K562 (cell line): Measurements from ENCODE around the gene RPL15. TPM values are rescaled to one million over a fixed set of nuclear protein-coding genes. Genes with fewer than 3 reads are reported as not detected.

ENCODE experiments used
- ATAC-seq: fragments of 200-7000 bp; cut with Tn5 transposase; 3 replicates; pipeline ENCODE4 v1.9.1; 2020; ENCODE audit warnings: moderate library complexity
- BruUV-seq: library from RNA; stranded (reverse); fragments of 400-500 nt; replicated peaks from 2 replicates; lab custom pipeline; 2021; lab: Mats Ljungman, UMichigan
- CTCF ChIA-PET: fragments of 300-600 bp; formaldehyde crosslinking; extraction: SDS; loops from one replicate; lab custom pipeline; 2021; ENCODE audit warnings: low intra/inter-chr PET ratio; lab: Yijun Ruan, JAX
- POLR2A ChIA-PET: fragments of 300-600, 350-650 bp; sonication (Branson Sonifier 250); formaldehyde crosslinking; extraction: SDS; loops from one replicate; lab custom pipeline; 2021; ENCODE audit warnings: antibody characterized with exemption, inconsistent platforms; lab: Yijun Ruan, JAX
- DNase-seq, 4 experiments: peaks; one replicate each; pipeline versions ENCODE4 v3.0.0 to v3.0.0-alpha.2; 2011 to 2018; ENCODE audit warnings: low spot score in 3 of 4, mixed read lengths in 3 of 4; ENCODE audit errors: extremely low read depth in 1 of 4
- FAIRE-seq: peaks from 2 replicates; lab custom pipeline; 2011; peaks lifted over from hg19 to GRCh38; lab: Jason Lieb, UNC
- H2AFZ ChIP-seq: 2 replicates; pipeline ENCODE4 v1.6.0; 2011; ENCODE audit warnings: low read depth, low read length, control low read depth, inconsistent platforms
- H3K27ac ChIP-seq: fragments of 200-600 bp; 3 replicates; pipeline ENCODE4 v1.8.0; 2011; ENCODE audit warnings: low read depth, mild to moderate bottlenecking, control low read depth, inconsistent platforms, low read length, moderate library complexity, mixed read lengths; ENCODE audit errors: extremely low read depth
- H3K27me3 ChIP-seq, 2 experiments: fragments of 300-600 bp in 1 of 2; 2 replicates in 1 of 2; 3 replicates in 1 of 2; pipeline versions ENCODE4 v1.6.0 to v1.8.0; 2011; ENCODE audit warnings: inconsistent platforms in 2 of 2, low read length in 2 of 2, mild to moderate bottlenecking in 1 of 2, mixed read lengths in 1 of 2, moderate library complexity in 1 of 2; ENCODE audit not compliant: control insufficient read depth in 2 of 2, insufficient read depth in 2 of 2
- H3K36me3 ChIP-seq: fragments of 300-600 bp; 3 replicates; pipeline ENCODE4 v1.8.0; 2011; ENCODE audit warnings: mild to moderate bottlenecking, low read length, inconsistent platforms; ENCODE audit not compliant: control insufficient read depth, insufficient read depth
- H3K4me1 ChIP-seq, 2 experiments: fragments of 200-600 bp in 1 of 2; replicated peaks in 1 of 2; 2 replicates in 1 of 2; 3 replicates in 1 of 2; pipeline versions ENCODE4 v1.5.1 to v1.8.0; 2011; ENCODE audit warnings: inconsistent platforms in 2 of 2, low read length in 2 of 2, mild to moderate bottlenecking in 1 of 2, mixed read lengths in 1 of 2, moderate library complexity in 1 of 2; ENCODE audit not compliant: control insufficient read depth in 2 of 2, insufficient read depth in 2 of 2
- H3K4me2 ChIP-seq: 2 replicates; pipeline ENCODE4 v1.6.1; 2011; ENCODE audit warnings: low read length, control low read depth, inconsistent platforms, mixed read lengths; ENCODE audit not compliant: insufficient read depth
- H3K4me3 ChIP-seq: fragments of 200-600 bp; sonication (generic), shearing (Covaris generic); 2 replicates; pipeline ENCODE4 v1.5.1; 2016; ENCODE audit warnings: control low read depth, inconsistent platforms
- H3K79me2 ChIP-seq: fragments of 200-600 bp; 3 replicates; pipeline ENCODE4 v1.8.0; 2011; ENCODE audit warnings: low read length, inconsistent platforms; ENCODE audit not compliant: control insufficient read depth, insufficient read depth
- H3K9ac ChIP-seq, 2 experiments: 2 replicates each; pipeline versions ENCODE4 v1.6.0 to v1.6.1; 2011; ENCODE audit warnings: low read depth in 2 of 2, low read length in 2 of 2, control low read depth in 1 of 2, inconsistent platforms in 1 of 2, mild to moderate bottlenecking in 1 of 2, mixed read lengths in 1 of 2; ENCODE audit not compliant: insufficient read depth in 1 of 2
- H3K9me1 ChIP-seq: one replicate; pipeline ENCODE4 v1.6.0; 2011; ENCODE audit warnings: inconsistent platforms, mild to moderate bottlenecking, low read length, moderate library complexity; ENCODE audit not compliant: control insufficient read depth, insufficient read depth
- H3K9me3 ChIP-seq: replicated peaks from 2 replicates; pipeline ENCODE4 v1.5.1; 2011; ENCODE audit warnings: low read depth, low read length, inconsistent platforms; ENCODE audit not compliant: control insufficient read depth, insufficient read depth
- H4K20me1 ChIP-seq: replicated peaks from 2 replicates; pipeline ENCODE4 v1.6.1; 2011; ENCODE audit warnings: low read length, inconsistent platforms, mixed read lengths; ENCODE audit not compliant: control insufficient read depth, insufficient read depth
- BACH1 ChIP-seq: fragments of 200-800 bp; sonication (Bioruptor generic); IDR thresholded peaks from 2 replicates; pipeline ENCODE4 v1.6.1; 2016; ENCODE audit warnings: missing genetic modification characterization, missing compliant biosample characterization
- CREM ChIP-seq: IDR thresholded peaks from 2 replicates; pipeline ENCODE4 v1.6.1; 2014; ENCODE audit warnings: antibody characterized with exemption, low read depth
- ELF2 ChIP-seq: fragments of 250-450 bp; sonication (Bioruptor Pico); IDR thresholded peaks from 2 replicates; pipeline ENCODE4 v1.5.0; 2021; ENCODE audit warnings: mild to moderate bottlenecking
- FOXM1 ChIP-seq, 2 experiments: fragments of 450-650 bp in 1 of 2; sonication (generic) in 1 of 2; formaldehyde crosslinking in 1 of 2; IDR thresholded peaks; 2 replicates each; pipeline versions ENCODE4 v1.6.1 to v1.9.0; 2017 to 2022; ENCODE audit warnings: low read depth in 2 of 2, mild to moderate bottlenecking in 2 of 2, missing genetic modification reagents in 1 of 2, moderate library complexity in 1 of 2
- HCFC1 ChIP-seq: IDR thresholded peaks from 2 replicates; pipeline ENCODE4 v1.6.1; 2012; ENCODE audit warnings: low read depth, low read length, improper control_type of control experiment
- JUND ChIP-seq, 2 experiments: IDR thresholded peaks; 2 replicates in 1 of 2; 3 replicates in 1 of 2; pipeline ENCODE4 v1.6.1; 2011; ENCODE audit warnings: borderline replicate concordance in 2 of 2, low read depth in 2 of 2, low read length in 2 of 2, improper control_type of control experiment in 1 of 2, missing biosample characterization in 1 of 2, missing genetic modification characterization in 1 of 2, missing genetic modification reagents in 1 of 2
- MIER1 ChIP-seq: fragments of 450-650 bp; IDR thresholded peaks from 2 replicates; pipeline ENCODE4 v1.6.1; 2016; ENCODE audit warnings: antibody characterized with exemption, mild to moderate bottlenecking, low read depth
- NR2F6 ChIP-seq: fragments of 450-650 bp; formaldehyde crosslinking; IDR thresholded peaks from 2 replicates; pipeline ENCODE4 v1.4.0; 2020; ENCODE audit warnings: mild to moderate bottlenecking
- PHF21A ChIP-seq: fragments of 450-650 bp; IDR thresholded peaks from 2 replicates; pipeline ENCODE4 v1.6.1; 2017; ENCODE audit warnings: low read depth, borderline replicate concordance
- POLR2B ChIP-seq: fragments of 450-650 bp; IDR thresholded peaks from 2 replicates; pipeline ENCODE4 v1.6.1; 2018; ENCODE audit warnings: low read depth; ENCODE audit not compliant: partially characterized antibody
- TRIM24 ChIP-seq, 2 experiments: fragments of 450-650 bp; IDR thresholded peaks; 2 replicates each; pipeline ENCODE4 v1.6.1; 2016
- ZBTB8A ChIP-seq: fragments of 450-650 bp; IDR thresholded peaks from 2 replicates; pipeline ENCODE4 v1.6.1; 2018; ENCODE audit warnings: mild to moderate bottlenecking, moderate library complexity; ENCODE audit not compliant: partially characterized antibody
- ZNF583 ChIP-seq: fragments of 250-450 bp; sonication (Bioruptor Pico); IDR thresholded peaks from 2 replicates; pipeline ENCODE4 v1.4.0; 2020
- WGBS: fragments of 100-300 bp; shearing (Covaris generic); methylation state at CpG from one replicate; pipeline ENCODE4 v1.1.6; 2016; ENCODE audit warnings: low coverage, mixed read lengths; ENCODE audit not compliant: insufficient coverage; ENCODE audit errors: missing lambda C conversion rate; 5-methylcytosine and 5-hydroxymethylcytosine counted together
- in situ Hi-C: fragments of 300-500 bp; cut with MboI; formaldehyde crosslinking; loops from 4 replicates; pipeline ENCODE4 v1.15.0; 2018; ENCODE audit warnings: inconsistent platforms, mixed read lengths
- intact Hi-C: fragments of 100-400 bp; cut with micrococcal nuclease; formaldehyde crosslinking; loops from 2 replicates; pipeline ENCODE4 v1.14.2; 2022
- polyA plus RNA-seq, 8 experiments: library from polyadenylated mRNA; depleted of rRNA in 4 of 8; stranded (reverse) in 5 of 8; unstranded in 3 of 8; fragments of >200 nt; fragmentation: Nextera tagmentation in 2 of 8; fragmentation: Illumina TruSeq in 1 of 8; extraction: Ambion mirVana in 2 of 8; extraction: Trizol in 1 of 8; gene quantifications; 2 replicates each; pipeline versions ENCODE4 v1.2.1 to v1.2.3, GENCODE V29; 2011 to 2014; ENCODE audit warnings: inconsistent platforms in 1 of 8, missing spikeins in 1 of 8
- total RNA-seq, 7 experiments: library from RNA; depleted of rRNA in 6 of 7; stranded (reverse); fragments of >200 nt in 6 of 7; fragmentation: Illumina TruSeq in 2 of 7; extraction: Trizol in 2 of 7; gene quantifications; 2 replicates each; pipeline versions ENCODE4 v1.2.1 to v1.2.3, GENCODE V29; 2011 to 2021; ENCODE audit warnings: low replicate concordance in 1 of 7
- TF ChIP-seq, protein P1 (sequence below): fragments of 250-450 bp; sonication (Bioruptor Pico); IDR thresholded peaks from 2 replicates; pipeline ENCODE4 v1.5.0; 2021
- TF ChIP-seq, protein P2 (sequence below): fragments of 450-650 bp; IDR thresholded peaks from 2 replicates; pipeline ENCODE4 v1.6.1; 2016; ENCODE audit warnings: low read depth, mild to moderate bottlenecking, moderate library complexity
- TF ChIP-seq, protein P3 (sequence below), 2 experiments: fragments of 450-650 bp; IDR thresholded peaks; 2 replicates each; pipeline ENCODE4 v1.6.1; 2016
- TF ChIP-seq, protein P4 (sequence below): fragments of 250-450 bp; sonication (Bioruptor Pico); IDR thresholded peaks from 2 replicates; pipeline ENCODE4 v1.4.0; 2020; ENCODE audit warnings: mild to moderate bottlenecking

The RPL15 gene
- total and polyA plus RNA-seq, 9 of the 15 experiments (the other 6 are each of a cell fraction or from before 2014, with no cell fraction given) = 2,393 to 8,850 (median 3,928) TPM

DNA sequence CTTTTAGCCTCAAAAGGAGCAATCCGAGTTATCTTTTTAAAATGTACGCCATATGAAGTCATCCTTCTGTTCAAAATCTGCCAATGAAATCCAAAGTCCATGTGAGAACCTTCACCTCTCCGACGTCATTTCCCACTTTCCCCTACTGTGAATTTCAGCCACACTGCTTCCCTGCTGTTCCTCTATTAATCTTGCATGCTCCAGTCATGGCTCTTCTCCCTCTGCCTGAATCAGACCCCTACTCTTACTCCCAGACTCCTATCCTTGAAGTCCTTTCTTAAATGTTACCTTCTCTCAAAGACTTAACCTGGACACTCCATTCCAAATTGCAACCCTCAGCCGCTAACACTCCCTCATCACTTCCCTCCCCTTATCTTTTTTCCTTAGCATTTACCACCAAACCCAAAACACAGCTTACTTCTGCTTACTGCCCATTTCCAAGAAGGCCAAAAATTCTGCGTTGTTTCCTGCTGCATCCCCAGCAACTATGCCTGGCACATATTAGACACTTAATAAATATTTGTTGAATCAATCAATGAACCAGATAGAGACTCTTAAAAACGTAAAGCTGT lies 1.3 kb upstream of the RPL15 start:
- FAIRE-seq = no peak
- WGBS = 5% methylated on average over 7 of the region's 7 CpGs
- Histone ChIP-seq H3K9me3 (no peaks in the 10 kb centered on the region), H3K9me1 (no peaks in the 10 kb centered on the region), H3K9ac (peak overlapping the region; percentile 26 to 97; a peak in 3 of 4 replicates), H3K79me2 (peaks cover 60% of the 10 kb centered on the region), H4K20me1 (peaks cover 22% of the 10 kb centered on the region), H3K27ac (no peak overlapping the region), H3K36me3 (peaks cover 34% of the 10 kb centered on the region), H3K4me1 (peaks cover 6 to 19% of the 10 kb centered on the region in 2 experiments), H3K4me2 (peak overlapping the region; percentile 91), H3K27me3 (no peaks in the 10 kb centered on the region), H3K4me3 (peak overlapping the region; percentile 73; the same call in 1 of the 2 replicates), H2AFZ (peak overlapping the region; percentile 96)
- CTCF ChIA-PET = no interaction called here
- peak in 2 of 4 experiments; percentile 37 to 52 for DNase-seq
- POLR2A ChIA-PET = interaction anchor here (0.6 to 7.1 kb wide), 11 partner anchors 8 to 672 kb away, joined by 3 to 165 read pairs (median 11); no protein-coding TSS in a partner anchor
- intact Hi-C loops (loop anchor here (2.0 to 10.0 kb wide), 2 partner anchors 107 to 579 kb away; partner anchors contain the start of gene THRB), in situ Hi-C loops (no loop called here)
- no peak for ATAC-seq
- no TSS peak for BruUV-seq
- TF ChIP-seq JUND (IDR thresholded peaks at IDR 0.05; ENCODE audit: borderline replicate concordance, low read depth, low read length) (peak; percentile 16; the same call in 1 of the 2 replicates), JUND (tag; IDR thresholded peaks at IDR 0.05; ENCODE audit: borderline replicate concordance, low read depth, low read length) (peak; percentile 31; the same call in 1 of the 3 replicates), CREM (peak; percentile 68), ZBTB8A (no peak), POLR2B (peak; percentile 44), HCFC1 (no peak), FOXM1 (IDR thresholded peaks at IDR 0.05; ENCODE audit: low read depth) (no peak), FOXM1 (CRISPR knock-in tag; IDR thresholded peaks at IDR 0.05; ENCODE audit: low read depth) (no peak), BACH1 (tag) (no peak), NR2F6 (CRISPR knock-in tag) (no peak), ZNF583 (CRISPR knock-in tag) (no peak), TRIM24 (IDR thresholded peaks at IDR 0.05) (0 out of 4 replicates have a peak, but pooled peaks have one; percentile 22 to 31), ELF2 (0 out of 2 replicates have a peak, but pooled peaks have one; percentile 38), MIER1 (peak; percentile 63), PHF21A (peak; percentile 78; the same call in 1 of the 2 replicates)
- TF ChIP-seq, protein P1, sequence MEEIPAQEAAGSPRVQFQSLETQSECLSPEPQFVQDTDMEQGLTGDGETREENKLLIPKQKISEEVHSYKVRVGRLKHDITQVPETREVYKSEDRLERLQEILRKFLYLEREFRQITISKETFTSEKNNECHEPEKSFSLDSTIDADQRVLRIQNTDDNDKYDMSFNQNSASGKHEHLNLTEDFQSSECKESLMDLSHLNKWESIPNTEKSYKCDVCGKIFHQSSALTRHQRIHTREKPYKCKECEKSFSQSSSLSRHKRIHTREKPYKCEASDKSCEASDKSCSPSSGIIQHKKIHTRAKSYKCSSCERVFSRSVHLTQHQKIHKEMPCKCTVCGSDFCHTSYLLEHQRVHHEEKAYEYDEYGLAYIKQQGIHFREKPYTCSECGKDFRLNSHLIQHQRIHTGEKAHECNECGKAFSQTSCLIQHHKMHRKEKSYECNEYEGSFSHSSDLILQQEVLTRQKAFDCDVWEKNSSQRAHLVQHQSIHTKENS (CRISPR knock-in tag) = no peak
- TF ChIP-seq, protein P2, sequence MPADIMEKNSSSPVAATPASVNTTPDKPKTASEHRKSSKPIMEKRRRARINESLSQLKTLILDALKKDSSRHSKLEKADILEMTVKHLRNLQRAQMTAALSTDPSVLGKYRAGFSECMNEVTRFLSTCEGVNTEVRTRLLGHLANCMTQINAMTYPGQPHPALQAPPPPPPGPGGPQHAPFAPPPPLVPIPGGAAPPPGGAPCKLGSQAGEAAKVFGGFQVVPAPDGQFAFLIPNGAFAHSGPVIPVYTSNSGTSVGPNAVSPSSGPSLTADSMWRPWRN = 0 out of 2 replicates have a peak, but pooled peaks have one; percentile 16
- TF ChIP-seq, protein P3, sequence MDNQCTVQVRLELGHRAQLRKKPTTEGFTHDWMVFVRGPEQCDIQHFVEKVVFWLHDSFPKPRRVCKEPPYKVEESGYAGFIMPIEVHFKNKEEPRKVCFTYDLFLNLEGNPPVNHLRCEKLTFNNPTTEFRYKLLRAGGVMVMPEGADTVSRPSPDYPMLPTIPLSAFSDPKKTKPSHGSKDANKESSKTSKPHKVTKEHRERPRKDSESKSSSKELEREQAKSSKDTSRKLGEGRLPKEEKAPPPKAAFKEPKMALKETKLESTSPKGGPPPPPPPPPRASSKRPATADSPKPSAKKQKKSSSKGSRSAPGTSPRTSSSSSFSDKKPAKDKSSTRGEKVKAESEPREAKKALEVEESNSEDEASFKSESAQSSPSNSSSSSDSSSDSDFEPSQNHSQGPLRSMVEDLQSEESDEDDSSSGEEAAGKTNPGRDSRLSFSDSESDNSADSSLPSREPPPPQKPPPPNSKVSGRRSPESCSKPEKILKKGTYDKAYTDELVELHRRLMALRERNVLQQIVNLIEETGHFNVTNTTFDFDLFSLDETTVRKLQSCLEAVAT (IDR thresholded peaks at IDR 0.05) = peak; percentile 57 to 68; a peak in 2 of 4 replicates
- TF ChIP-seq, protein P4, sequence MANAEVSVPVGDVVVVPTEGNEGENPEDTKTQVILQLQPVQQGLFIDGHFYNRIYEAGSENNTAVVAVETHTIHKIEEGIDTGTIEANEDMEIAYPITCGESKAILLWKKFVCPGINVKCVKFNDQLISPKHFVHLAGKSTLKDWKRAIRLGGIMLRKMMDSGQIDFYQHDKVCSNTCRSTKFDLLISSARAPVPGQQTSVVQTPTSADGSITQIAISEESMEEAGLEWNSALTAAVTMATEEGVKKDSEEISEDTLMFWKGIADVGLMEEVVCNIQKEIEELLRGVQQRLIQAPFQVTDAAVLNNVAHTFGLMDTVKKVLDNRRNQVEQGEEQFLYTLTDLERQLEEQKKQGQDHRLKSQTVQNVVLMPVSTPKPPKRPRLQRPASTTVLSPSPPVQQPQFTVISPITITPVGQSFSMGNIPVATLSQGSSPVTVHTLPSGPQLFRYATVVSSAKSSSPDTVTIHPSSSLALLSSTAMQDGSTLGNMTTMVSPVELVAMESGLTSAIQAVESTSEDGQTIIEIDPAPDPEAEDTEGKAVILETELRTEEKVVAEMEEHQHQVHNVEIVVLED (CRISPR knock-in tag) = no peak
